ENCODE measurements around the gene MAPK10. TPM values are rescaled to one million over a fixed set of nuclear protein-coding genes. Genes with fewer than 3 reads are reported as not detected.
A peak's percentile ranks its signal among the peaks of the same experiment; 100 is the strongest.

The MAPK10 gene
- polyA plus RNA-seq, 1 donor (not counting 4 experiments of a cell fraction or from before 2014, with no cell fraction given) = 8.2 TPM

- Histone ChIP-seq H3K9me1 (ENCODE audit: control insufficient read depth, extremely low read depth, insufficient read depth, low read length) (no peaks in the 10 kb centered on the region), H3K9me3 (ENCODE audit: control insufficient read depth, low read depth, low read length) (no peaks in the 10 kb centered on the region), H3K27ac (ENCODE audit: control insufficient read depth, insufficient read depth, low read length) (no peak overlapping the region), H4K20me1 (ENCODE audit: control insufficient read depth, extremely low read depth, insufficient read depth, low read length) (no peaks in the 10 kb centered on the region), H3K27me3 (ENCODE audit: control insufficient read depth, extremely low read depth, insufficient read depth, low read length) (no peaks in the 10 kb centered on the region), H3K79me2 (ENCODE audit: control insufficient read depth, insufficient read depth, low read length) (no peaks in the 10 kb centered on the region), H3K4me2 (ENCODE audit: control insufficient read depth, extremely low read depth, insufficient read depth, low read depth, low read length) (no peak overlapping the region), H3K9ac (ENCODE audit: control insufficient read depth, extremely low read depth, insufficient read depth, low read length) (no peak overlapping the region), H2AFZ (ENCODE audit: control insufficient read depth, low read length) (no peak overlapping the region), H3K4me1 (ENCODE audit: control insufficient read depth, extremely low read depth, insufficient read depth, low read length) (peaks cover 25% of the 10 kb centered on the region), H3K4me3 (ENCODE audit: control insufficient read depth in 2 of 3, extremely low read depth in 1 of 3, insufficient read depth in 2 of 3, low read depth in 1 of 3, low read length in 3 of 3) (no peak overlapping the region), H3K36me3 (ENCODE audit: control insufficient read depth in 2 of 2, extremely low read depth in 1 of 2, insufficient read depth in 2 of 2, low read length in 2 of 2) (no peaks in the 10 kb centered on the region)
- dilution Hi-C loops (cut with MboI; ENCODE audit: extremely low pct_ligation_motif_present, low sequenced_read_pairs) = no loop called here
- DNase-seq (ENCODE audit: low read depth, low spot score) (no peak), FAIRE-seq (no peak)
- TF ChIP-seq, protein P1, sequence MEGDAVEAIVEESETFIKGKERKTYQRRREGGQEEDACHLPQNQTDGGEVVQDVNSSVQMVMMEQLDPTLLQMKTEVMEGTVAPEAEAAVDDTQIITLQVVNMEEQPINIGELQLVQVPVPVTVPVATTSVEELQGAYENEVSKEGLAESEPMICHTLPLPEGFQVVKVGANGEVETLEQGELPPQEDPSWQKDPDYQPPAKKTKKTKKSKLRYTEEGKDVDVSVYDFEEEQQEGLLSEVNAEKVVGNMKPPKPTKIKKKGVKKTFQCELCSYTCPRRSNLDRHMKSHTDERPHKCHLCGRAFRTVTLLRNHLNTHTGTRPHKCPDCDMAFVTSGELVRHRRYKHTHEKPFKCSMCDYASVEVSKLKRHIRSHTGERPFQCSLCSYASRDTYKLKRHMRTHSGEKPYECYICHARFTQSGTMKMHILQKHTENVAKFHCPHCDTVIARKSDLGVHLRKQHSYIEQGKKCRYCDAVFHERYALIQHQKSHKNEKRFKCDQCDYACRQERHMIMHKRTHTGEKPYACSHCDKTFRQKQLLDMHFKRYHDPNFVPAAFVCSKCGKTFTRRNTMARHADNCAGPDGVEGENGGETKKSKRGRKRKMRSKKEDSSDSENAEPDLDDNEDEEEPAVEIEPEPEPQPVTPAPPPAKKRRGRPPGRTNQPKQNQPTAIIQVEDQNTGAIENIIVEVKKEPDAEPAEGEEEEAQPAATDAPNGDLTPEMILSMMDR (optimal IDR thresholded peaks at IDR 0.05 in 1 of 3, IDR thresholded peaks at IDR 0.05 in 1 of 3, conservative IDR thresholded peaks at IDR 0.05 in 1 of 3; ENCODE audit: extremely low read depth in 1 of 3, insufficient read depth in 2 of 3, low read length in 3 of 3) = no peak
- no peak for TF ChIP-seq EZH2 (IDR thresholded peaks at IDR 0.05; ENCODE audit: low read length)
These were observed 325.2 kb downstream of the MAPK10 start for GRCh38 chr4:86034616-86035015.

GRCh38 chr4:86033171-86033570, 326.7 kb downstream of the MAPK10 start:
- dilution Hi-C loops (cut with MboI; ENCODE audit: extremely low pct_ligation_motif_present, low sequenced_read_pairs) = no loop called here
- H4K20me1 ChIP-seq (ENCODE audit: control insufficient read depth, extremely low read depth, insufficient read depth, low read length) = no peaks in the 10 kb centered on the region
- peak overlapping the region; percentile 29 for H3K9ac ChIP-seq (ENCODE audit: control insufficient read depth, extremely low read depth, insufficient read depth, low read length)
- peak overlapping the region; percentile 72 for H3K4me2 ChIP-seq (ENCODE audit: control insufficient read depth, extremely low read depth, insufficient read depth, low read depth, low read length)
- DNase-seq (ENCODE audit: low read depth, low spot score) (no peak), FAIRE-seq (no peak)
- TF ChIP-seq, protein P1 (optimal IDR thresholded peaks at IDR 0.05 in 1 of 3, IDR thresholded peaks at IDR 0.05 in 1 of 3, conservative IDR thresholded peaks at IDR 0.05 in 1 of 3; ENCODE audit: extremely low read depth in 1 of 3, insufficient read depth in 2 of 3, low read length in 3 of 3) = no peak
- TF ChIP-seq EZH2 (IDR thresholded peaks at IDR 0.05; ENCODE audit: low read length) = no peak
- H3K79me2 ChIP-seq (ENCODE audit: control insufficient read depth, insufficient read depth, low read length) = no peaks in the 10 kb centered on the region
- H3K9me1 ChIP-seq (ENCODE audit: control insufficient read depth, extremely low read depth, insufficient read depth, low read length) = no peaks in the 10 kb centered on the region
- H3K36me3 ChIP-seq (ENCODE audit: control insufficient read depth in 2 of 2, extremely low read depth in 1 of 2, insufficient read depth in 2 of 2, low read length in 2 of 2) = no peaks in the 10 kb centered on the region
- peak overlapping the region; percentile 65 for H3K27ac ChIP-seq (ENCODE audit: control insufficient read depth, insufficient read depth, low read length)
- peaks cover 25% of the 10 kb centered on the region for H3K4me1 ChIP-seq (ENCODE audit: control insufficient read depth, extremely low read depth, insufficient read depth, low read length)
- H3K9me3 ChIP-seq (ENCODE audit: control insufficient read depth, low read depth, low read length) = no peaks in the 10 kb centered on the region
- peak overlapping the region; percentile 67 for H2AFZ ChIP-seq (ENCODE audit: control insufficient read depth, low read length)
- H3K4me3 ChIP-seq (ENCODE audit: control insufficient read depth in 2 of 3, extremely low read depth in 1 of 3, insufficient read depth in 2 of 3, low read depth in 1 of 3, low read length in 3 of 3) = no peak overlapping the region
- no peaks in the 10 kb centered on the region for H3K27me3 ChIP-seq (ENCODE audit: control insufficient read depth, extremely low read depth, insufficient read depth, low read length)

Data from keratinocyte (primary cell).